H1 (cell line): Measurements from ENCODE around the gene LRP3. TPM values are rescaled to one million over a fixed set of nuclear protein-coding genes. Genes with fewer than 3 reads are reported as not detected.

ENCODE experiments used
- CTCF ChIA-PET: fragments of 300-600 bp; sonication (Branson Sonifier 250); formaldehyde crosslinking; loops from one replicate; lab custom pipeline; 2021; ENCODE audit not compliant: partially characterized antibody; lab: Charles Lee
- POLR2A ChIA-PET: fragments of 300-600 bp; sonication (Branson Sonifier 250); formaldehyde crosslinking; loops from one replicate; lab custom pipeline; 2021; ENCODE audit warnings: inconsistent platforms; ENCODE audit not compliant: partially characterized antibody; lab: Charles Lee
- DNase-seq, 2 experiments: peaks; one replicate each; pipeline versions ENCODE4 v3.0.0 to v3.0.0-alpha.2; 2010 to 2022; ENCODE audit warnings: low spot score in 2 of 2, low read depth in 1 of 2, mixed read lengths in 1 of 2
- FAIRE-seq: peaks from 2 replicates; lab custom pipeline; 2011; peaks lifted over from hg19 to GRCh38; lab: Jason Lieb, UNC
- H2AFZ ChIP-seq: 2 replicates; pipeline ENCODE4 v1.8.1; 2012; ENCODE audit warnings: low read length, inconsistent platforms
- H2AK5ac ChIP-seq: 2 replicates; pipeline ENCODE4 v1.6.1; 2013; ENCODE audit warnings: low read depth, low read length
- H2BK120ac ChIP-seq: replicated peaks from 2 replicates; pipeline ENCODE3; 2013; ENCODE audit warnings: low read depth, low read length, inconsistent platforms
- H2BK12ac ChIP-seq: 2 replicates; pipeline ENCODE4 v1.6.1; 2013; ENCODE audit warnings: low read depth, low read length
- H2BK15ac ChIP-seq: 2 replicates; pipeline ENCODE4 v1.6.1; 2013; ENCODE audit warnings: low read length
- H2BK20ac ChIP-seq: 2 replicates; pipeline ENCODE4 v1.6.1; 2013; ENCODE audit warnings: low read length
- H2BK5ac ChIP-seq: 2 replicates; pipeline ENCODE4 v1.6.1; 2013; ENCODE audit warnings: low read depth, low read length
- H3K14ac ChIP-seq: 2 replicates; pipeline ENCODE4 v1.6.1; 2013; ENCODE audit warnings: inconsistent platforms; ENCODE audit not compliant: insufficient read length
- H3K18ac ChIP-seq: 2 replicates; pipeline ENCODE4 v1.6.1; 2013; ENCODE audit warnings: low read length; ENCODE audit errors: extremely low read depth
- H3K23ac ChIP-seq: 2 replicates; pipeline ENCODE4 v1.6.1; 2013; ENCODE audit warnings: inconsistent platforms; ENCODE audit not compliant: insufficient read length
- H3K23me2 ChIP-seq: 2 replicates; pipeline ENCODE4 v1.6.1; 2013; ENCODE audit warnings: low read depth, low read length
- H3K27ac ChIP-seq: 2 replicates; pipeline ENCODE4 v1.6.1; 2011; ENCODE audit warnings: low read depth, low read length, inconsistent platforms
- H3K27me3 ChIP-seq, 4 experiments: replicated peaks in 1 of 4; 1 replicate in 1 of 4; 2 replicates in 3 of 4; pipeline versions ENCODE4 v1.6.1 to v1.8.1; 2011 to 2013; ENCODE audit warnings: low read length in 3 of 4, mild to moderate bottlenecking in 3 of 4, inconsistent platforms in 2 of 4, mixed read lengths in 2 of 4, moderate library complexity in 1 of 4; ENCODE audit not compliant: control insufficient read depth in 3 of 4, insufficient read depth in 3 of 4; ENCODE audit errors: extremely low read depth in 1 of 4
- H3K36me3 ChIP-seq, 4 experiments: 2 replicates each; pipeline versions ENCODE4 v1.6.1 to v1.8.1; 2011 to 2013; ENCODE audit warnings: mild to moderate bottlenecking in 4 of 4, low read length in 3 of 4, moderate library complexity in 2 of 4, control low read depth in 1 of 4, inconsistent platforms in 1 of 4; ENCODE audit not compliant: insufficient read depth in 4 of 4, control insufficient read depth in 2 of 4
- H3K4ac ChIP-seq: replicated peaks from 2 replicates; pipeline ENCODE3; 2013; ENCODE audit warnings: low read length, low read depth, mixed read lengths, inconsistent platforms; ENCODE audit not compliant: insufficient read length
- H3K4me1 ChIP-seq, 4 experiments: replicated peaks in 1 of 4; 1 replicate in 1 of 4; 2 replicates in 3 of 4; pipeline versions ENCODE4 v1.6.1 to v1.8.1; 2011 to 2013; ENCODE audit warnings: low read length in 3 of 4, inconsistent platforms in 2 of 4, mixed read lengths in 1 of 4; ENCODE audit not compliant: insufficient read depth in 4 of 4, control insufficient read depth in 3 of 4
- H3K4me2 ChIP-seq, 2 experiments: 2 replicates each; pipeline versions ENCODE4 v1.6.1 to v1.8.1; 2011 to 2013; ENCODE audit warnings: low read depth in 2 of 2, low read length in 2 of 2, control low read depth in 1 of 2, inconsistent platforms in 1 of 2, mild to moderate bottlenecking in 1 of 2; ENCODE audit not compliant: insufficient read depth in 1 of 2
- H3K4me3 ChIP-seq, 4 experiments: fragments of 200-600, 300-600 bp in 1 of 4; sonication (generic), shearing (Covaris generic), sonication (Bioruptor Twin) in 1 of 4; 2 replicates each; pipeline versions ENCODE4 v1.5.1 to v1.8.1; 2011 to 2016; ENCODE audit warnings: low read length in 4 of 4, low read depth in 3 of 4, control low read depth in 2 of 4, inconsistent platforms in 2 of 4, mild to moderate bottlenecking in 2 of 4, mixed read lengths in 1 of 4, moderate library complexity in 1 of 4; ENCODE audit not compliant: insufficient read depth in 2 of 4; ENCODE audit errors: extremely low read depth in 1 of 4
- H3K56ac ChIP-seq: replicated peaks from 2 replicates; pipeline ENCODE3; 2013; ENCODE audit warnings: low read depth, mild to moderate bottlenecking, mixed read lengths, low read length, inconsistent platforms; ENCODE audit not compliant: insufficient read length
- H3K79me1 ChIP-seq: 2 replicates; pipeline ENCODE4 v1.6.1; 2013; ENCODE audit warnings: low read depth, low read length, control low read depth
- H3K79me2 ChIP-seq, 2 experiments: 2 replicates each; pipeline versions ENCODE4 v1.6.1 to v1.8.1; 2012 to 2013; ENCODE audit warnings: low read length in 2 of 2, mild to moderate bottlenecking in 2 of 2, inconsistent platforms in 1 of 2; ENCODE audit not compliant: insufficient read depth in 2 of 2, control insufficient read depth in 1 of 2
- H3K9ac ChIP-seq, 4 experiments: replicated peaks in 1 of 4; 1 replicate in 1 of 4; 2 replicates in 3 of 4; pipeline versions ENCODE4 v1.6.1 to v1.8.1; 2011 to 2013; ENCODE audit warnings: low read depth in 3 of 4, low read length in 3 of 4, control low read depth in 2 of 4, mild to moderate bottlenecking in 2 of 4, moderate library complexity in 2 of 4, inconsistent platforms in 1 of 4; ENCODE audit errors: extremely low read depth in 1 of 4
- H3K9me3 ChIP-seq, 2 experiments: 2 replicates each; pipeline versions ENCODE4 v1.6.1 to v1.8.1; 2012 to 2013; ENCODE audit warnings: mild to moderate bottlenecking in 2 of 2, moderate library complexity in 2 of 2, control low read depth in 1 of 2, inconsistent platforms in 1 of 2, low read depth in 1 of 2, low read length in 1 of 2, mixed read lengths in 1 of 2; ENCODE audit not compliant: insufficient read depth in 2 of 2
- H4K20me1 ChIP-seq, 2 experiments: replicated peaks in 1 of 2; 2 replicates each; pipeline versions ENCODE3 to v1.8.1; 2011 to 2013; ENCODE audit warnings: inconsistent platforms in 2 of 2, low read length in 2 of 2, mild to moderate bottlenecking in 1 of 2; ENCODE audit not compliant: insufficient read depth in 2 of 2, control insufficient read depth in 1 of 2
- H4K5ac ChIP-seq: 2 replicates; pipeline ENCODE4 v1.6.1; 2013; ENCODE audit warnings: low read length, low read depth, mixed read lengths, inconsistent platforms; ENCODE audit not compliant: insufficient read length
- H4K8ac ChIP-seq: 2 replicates; pipeline ENCODE4 v1.8.0; 2013; ENCODE audit warnings: mild to moderate bottlenecking, moderate library complexity, low read length, inconsistent platforms; ENCODE audit not compliant: insufficient read depth; ENCODE audit errors: extremely low read depth
- H4K91ac ChIP-seq: replicated peaks from 2 replicates; pipeline ENCODE3; 2013; ENCODE audit warnings: low read length, mixed read lengths, inconsistent platforms; ENCODE audit not compliant: insufficient read length
- CEBPB ChIP-seq: IDR thresholded peaks from 2 replicates; pipeline ENCODE4 v1.6.1; 2012; ENCODE audit warnings: low read depth, low read length
- E2F6 ChIP-seq: IDR thresholded peaks from 2 replicates; pipeline ENCODE4 v1.6.1; 2012; ENCODE audit warnings: inconsistent platforms
- EP300 ChIP-seq, 2 experiments: IDR thresholded peaks; 1 replicate in 1 of 2; 2 replicates in 1 of 2; pipeline ENCODE4 v1.6.1; 2011 to 2012; ENCODE audit warnings: low read depth in 2 of 2, low read length in 2 of 2, mild to moderate bottlenecking in 2 of 2, borderline replicate concordance in 1 of 2, inconsistent platforms in 1 of 2, moderate library complexity in 1 of 2
- JUN ChIP-seq: IDR thresholded peaks from 2 replicates; pipeline ENCODE4 v1.6.1; 2011; ENCODE audit warnings: low read depth, mild to moderate bottlenecking, improper control_type of control experiment, low read length
- NRF1 ChIP-seq: IDR thresholded peaks from 2 replicates; pipeline ENCODE4 v1.6.1; 2011; ENCODE audit warnings: mild to moderate bottlenecking, low read depth, low read length, improper control_type of control experiment
- SP4 ChIP-seq: IDR thresholded peaks from 2 replicates; pipeline ENCODE4 v1.6.1; 2012; ENCODE audit warnings: low read length, inconsistent platforms
- SUZ12 ChIP-seq: fragments of 200-600 bp; sonication (generic); IDR thresholded peaks from 2 replicates; pipeline ENCODE4 v1.6.1; 2012; ENCODE audit warnings: mild to moderate bottlenecking, inconsistent platforms, low read length, moderate library complexity, mixed read lengths
- TAF7 ChIP-seq: optimal IDR thresholded peaks from 2 replicates; pipeline ENCODE3; 2011; ENCODE audit warnings: low read depth, mild to moderate bottlenecking, inconsistent platforms, low read length, moderate library complexity, borderline replicate concordance
- ZNF274 ChIP-seq: IDR thresholded peaks from 2 replicates; pipeline ENCODE4 v1.7.0; 2012; ENCODE audit warnings: low read length, borderline replicate concordance; ENCODE audit errors: extremely low read depth
- WGBS, 2 experiments: shearing (Covaris generic) in 1 of 2; methylation state at CpG; one replicate each; pipeline versions ENCODE4 v1.1.6 to v1.1.7; 2013 to 2015; ENCODE audit warnings: low lambda C conversion rate in 2 of 2, mixed read lengths in 2 of 2, inconsistent platforms in 1 of 2, low coverage in 1 of 2, missing lambda C conversion rate in 1 of 2; ENCODE audit not compliant: insufficient replicate concordance in 2 of 2, insufficient coverage in 1 of 2, insufficient read length in 1 of 2; ENCODE audit errors: extremely low coverage in 1 of 2, missing lambda C conversion rate in 1 of 2; 5-methylcytosine and 5-hydroxymethylcytosine counted together
- polyA plus RNA-seq, 7 experiments: library from polyadenylated mRNA; depleted of rRNA in 3 of 7; stranded (reverse) in 5 of 7; unstranded in 2 of 7; fragments of >200 nt in 5 of 7; fragments of 200-250 nt in 2 of 7; gene quantifications; 1 replicate in 5 of 7; 2 replicates in 1 of 7; 4 replicates in 1 of 7; pipeline versions ENCODE4 v1.2.1 to v1.2.3, GENCODE V29; 2011 to 2013; ENCODE audit warnings: missing spikeins in 2 of 7, mixed read lengths in 2 of 7
- total RNA-seq: library from RNA; stranded (reverse); fragmentation: NEBNext Ultra II Directional; extraction: Animal tissue kit (Norgen Biotek cat#: 25700); gene quantifications from 2 replicates; pipeline ENCODE4 v1.2.1, GENCODE V29; 2021

Gene LRP3
- total and polyA plus RNA-seq, 2 of the 8 experiments (the other 6 are each of a cell fraction or from before 2014, with no cell fraction given) = 30.3 to 33.7 TPM

GRCh38 chr19:33252971-33253370, 58.8 kb downstream of the LRP3 start:
- H3K23me2 ChIP-seq = peaks cover 13% of the 10 kb centered on the region; the same call in 1 of the 2 replicates
- WGBS, 2 experiments = 92% methylated on average over 7 of the region's 8 CpGs; no CpG with 5 or more reads in 1 of the 2 experiments
- no peak for TF ChIP-seq E2F6
- TF ChIP-seq EP300 (IDR thresholded peaks at IDR 0.05; ENCODE audit: borderline replicate concordance in 1 of 2, low read depth in 2 of 2, low read length in 2 of 2) = no peak
- no peak for TF ChIP-seq TAF7
- TF ChIP-seq JUN = no peak
- TF ChIP-seq NRF1 = no peak
- TF ChIP-seq ZNF274 = no peak
- no peak for TF ChIP-seq SUZ12
- no peak for TF ChIP-seq CEBPB
- TF ChIP-seq SP4 = no peak
- H3K9ac ChIP-seq = no peak overlapping the region
- H2BK20ac ChIP-seq = no peak overlapping the region
- no peak overlapping the region for H4K91ac ChIP-seq
- H3K4me1 ChIP-seq = peaks cover 0 to 4% (median under 1%) of the 10 kb centered on the region in 4 experiments; a peak in 5 of 7 replicates
- H2BK5ac ChIP-seq = no peak overlapping the region
- no peaks in the 10 kb centered on the region for H3K79me2 ChIP-seq
- H3K4ac ChIP-seq = no peak overlapping the region
- no peak overlapping the region for H3K4me3 ChIP-seq
- peaks cover 6% of the 10 kb centered on the region; the same call in 1 of the 2 replicates for H3K79me1 ChIP-seq
- no peak overlapping the region for H4K5ac ChIP-seq
- no peak overlapping the region for H2AK5ac ChIP-seq
- H2BK15ac ChIP-seq = no peak overlapping the region
- peaks cover 0 to 12% of the 10 kb centered on the region in 2 experiments for H4K20me1 ChIP-seq
- no peak overlapping the region for H3K4me2 ChIP-seq
- ChIA-PET CTCF (interaction anchor here (0.5 to 1.5 kb wide), 4 partner anchors 11 to 513 kb away, joined by 3 to 5 read pairs (median 4); no protein-coding TSS in a partner anchor), POLR2A (interaction anchor here (1.0 to 3.1 kb wide), 2 partner anchors 50 to 121 kb away, joined by 3 to 9 read pairs; partner anchors contain the start of genes CEBPA and CEBPG)
- FAIRE-seq (no peak), DNase-seq (no peak)
- H4K8ac ChIP-seq = no peak overlapping the region
- H2BK120ac ChIP-seq = no peak overlapping the region
- H3K27ac ChIP-seq = no peak overlapping the region
- no peaks in the 10 kb centered on the region for H3K9me3 ChIP-seq
- H3K23ac ChIP-seq = no peak overlapping the region
- no peaks in the 10 kb centered on the region; a peak in 1 of 7 replicates for H3K27me3 ChIP-seq
- no peaks in the 10 kb centered on the region for H3K36me3 ChIP-seq
- no peak overlapping the region for H3K18ac ChIP-seq
- no peak overlapping the region for H2BK12ac ChIP-seq
- no peak overlapping the region for H3K14ac ChIP-seq
- H3K56ac ChIP-seq = no peak overlapping the region
- no peak overlapping the region for H2AFZ ChIP-seq
